HEK293 (cell line): ENCODE data around the gene DCC.

Experiments used
- CTCF ChIA-PET: fragments of 350-600 bp; formaldehyde crosslinking; extraction: SDS; loops from one replicate; lab custom pipeline; 2021; ENCODE audit warnings: antibody characterized with exemption; lab: Yijun Ruan, JAX
- POLR2A ChIA-PET: fragments of 300-600 bp; formaldehyde crosslinking; extraction: SDS; loops from one replicate; lab custom pipeline; 2020; ENCODE audit warnings: antibody characterized with exemption, inconsistent platforms; lab: Yijun Ruan, JAX
- H3K27ac ChIP-seq: fragments of 200-500 bp; sonication (Bioruptor generic); 2 replicates; pipeline ENCODE4 v1.5.1; 2014; ENCODE audit warnings: low read depth, low read length, control low read depth, inconsistent platforms; ENCODE audit errors: extremely low read depth
- H3K36me3 ChIP-seq, 2 experiments: fragments of 200-500 bp in 1 of 2; sonication (Bioruptor generic) in 1 of 2; 1 replicate in 1 of 2; 2 replicates in 1 of 2; pipeline ENCODE4 v1.5.1; 2014 to 2017; ENCODE audit warnings: inconsistent platforms in 2 of 2, low read length in 2 of 2; ENCODE audit not compliant: control insufficient read depth in 2 of 2, insufficient read depth in 1 of 2
- H3K4me1 ChIP-seq: fragments of 200-500 bp; sonication (Bioruptor generic); 2 replicates; pipeline ENCODE4 v1.5.1; 2014; ENCODE audit warnings: mild to moderate bottlenecking, low read length, inconsistent platforms; ENCODE audit not compliant: control insufficient read depth, insufficient read depth
- H3K4me3 ChIP-seq: 2 replicates; pipeline ENCODE4 v1.5.1; 2011; ENCODE audit warnings: low read depth, mild to moderate bottlenecking, control low read depth, low read length, moderate library complexity
- H3K9me3 ChIP-seq: fragments of 200-500 bp; sonication (Bioruptor generic); 2 replicates; pipeline ENCODE4 v1.5.1; 2014; ENCODE audit warnings: low read depth, low read length, inconsistent platforms; ENCODE audit not compliant: control insufficient read depth, insufficient read depth
- FEZF1 ChIP-seq: fragments of 450-650 bp; formaldehyde crosslinking; IDR thresholded peaks from 2 replicates; pipeline ENCODE4 v1.5.1; 2016; ENCODE audit warnings: missing biosample characterization, missing genetic modification characterization
- KLF1 ChIP-seq: fragments of 450-650 bp; formaldehyde crosslinking; IDR thresholded peaks from 2 replicates; pipeline ENCODE4 v1.5.1; 2016; ENCODE audit warnings: missing biosample characterization, missing genetic modification characterization
- KLF17 ChIP-seq: fragments of 450-650 bp; formaldehyde crosslinking; IDR thresholded peaks from 2 replicates; pipeline ENCODE4 v1.5.1; 2016; ENCODE audit warnings: missing biosample characterization, missing genetic modification characterization
- MEIS1 ChIP-seq: sonication (generic); formaldehyde crosslinking; IDR thresholded peaks from 2 replicates; pipeline ENCODE4 v1.8.1; 2022; ENCODE audit warnings: missing genetic modification reagents, mild to moderate bottlenecking, borderline replicate concordance
- SP2 ChIP-seq: fragments of 450-650 bp; formaldehyde crosslinking; IDR thresholded peaks from 2 replicates; pipeline ENCODE4 v1.5.1; 2016; ENCODE audit warnings: missing biosample characterization, missing genetic modification characterization
- TRIM28 ChIP-seq: IDR thresholded peaks from 2 replicates; pipeline ENCODE4 v1.6.1; 2011; ENCODE audit warnings: low read length, control low read depth, borderline replicate concordance
- ZBTB21 ChIP-seq: fragments of 450-650 bp; formaldehyde crosslinking; IDR thresholded peaks from 2 replicates; pipeline ENCODE4 v1.5.1; 2017; ENCODE audit warnings: missing biosample characterization, missing genetic modification characterization
- ZNF121 ChIP-seq: fragments of 450-650 bp; formaldehyde crosslinking; IDR thresholded peaks from 2 replicates; pipeline ENCODE4 v1.5.1; 2016; ENCODE audit warnings: missing biosample characterization, missing genetic modification characterization
- ZNF221 ChIP-seq: fragments of 450-650 bp; formaldehyde crosslinking; IDR thresholded peaks from 2 replicates; pipeline ENCODE4 v1.5.1; 2017; ENCODE audit warnings: missing biosample characterization, missing genetic modification characterization, borderline replicate concordance
- ZNF280D ChIP-seq: fragments of 450-650 bp; formaldehyde crosslinking; IDR thresholded peaks from 2 replicates; pipeline ENCODE4 v1.5.1; 2016; ENCODE audit warnings: missing biosample characterization, missing genetic modification characterization
- ZNF324 ChIP-seq: fragments of 450-650 bp; formaldehyde crosslinking; IDR thresholded peaks from 2 replicates; pipeline ENCODE4 v1.5.1; 2016; ENCODE audit warnings: missing biosample characterization, missing genetic modification characterization
- ZNF391 ChIP-seq: fragments of 450-650 bp; formaldehyde crosslinking; IDR thresholded peaks from 2 replicates; pipeline ENCODE4 v1.5.1; 2016; ENCODE audit warnings: low read depth, missing biosample characterization, missing genetic modification characterization, borderline replicate concordance
- ZNF423 ChIP-seq: fragments of 450-650 bp; formaldehyde crosslinking; IDR thresholded peaks from 2 replicates; pipeline ENCODE4 v1.5.1; 2016; ENCODE audit warnings: missing biosample characterization, missing genetic modification characterization
- ZNF473 ChIP-seq: fragments of 450-650 bp; formaldehyde crosslinking; IDR thresholded peaks from 2 replicates; pipeline ENCODE4 v1.5.1; 2017; ENCODE audit warnings: missing biosample characterization, missing genetic modification characterization
- ZNF530 ChIP-seq: fragments of 450-650 bp; formaldehyde crosslinking; IDR thresholded peaks from 2 replicates; pipeline ENCODE4 v1.5.1; 2016; ENCODE audit warnings: low read depth, missing biosample characterization, missing genetic modification characterization
- ZNF544 ChIP-seq: fragments of 450-650 bp; formaldehyde crosslinking; IDR thresholded peaks from 2 replicates; pipeline ENCODE4 v1.5.0; 2017; ENCODE audit warnings: missing biosample characterization, missing genetic modification characterization
- ZNF560 ChIP-seq: fragments of 450-650 bp; formaldehyde crosslinking; IDR thresholded peaks from 2 replicates; pipeline ENCODE4 v1.5.1; 2017; ENCODE audit warnings: missing biosample characterization, missing genetic modification characterization, borderline replicate concordance
- ZNF596 ChIP-seq: fragments of 450-650 bp; IDR thresholded peaks from 2 replicates; pipeline ENCODE4 v1.5.0; 2018; ENCODE audit warnings: missing biosample characterization, mild to moderate bottlenecking, missing genetic modification characterization, moderate library complexity
- ZNF623 ChIP-seq: fragments of 450-650 bp; formaldehyde crosslinking; IDR thresholded peaks from 2 replicates; pipeline ENCODE4 v1.5.1; 2016; ENCODE audit warnings: missing biosample characterization, missing genetic modification characterization
- ZNF654 ChIP-seq: fragments of 450-650 bp; formaldehyde crosslinking; IDR thresholded peaks from 2 replicates; pipeline ENCODE4 v1.5.1; 2016; ENCODE audit warnings: low read depth, missing biosample characterization, missing genetic modification characterization
- ZNF664 ChIP-seq: fragments of 450-650 bp; formaldehyde crosslinking; IDR thresholded peaks from 2 replicates; pipeline ENCODE4 v1.5.1; 2016; ENCODE audit warnings: missing biosample characterization, missing genetic modification characterization
- ZNF701 ChIP-seq: fragments of 450-650 bp; formaldehyde crosslinking; IDR thresholded peaks from 2 replicates; pipeline ENCODE4 v1.5.1; 2016; ENCODE audit warnings: missing biosample characterization, missing genetic modification characterization
- ZNF768 ChIP-seq: fragments of 450-650 bp; formaldehyde crosslinking; IDR thresholded peaks from 2 replicates; pipeline ENCODE4 v1.5.1; 2018; ENCODE audit warnings: missing biosample characterization, mild to moderate bottlenecking, missing genetic modification characterization
- ZSCAN30 ChIP-seq: fragments of 450-650 bp; IDR thresholded peaks from 2 replicates; pipeline ENCODE4 v1.5.1; 2018; ENCODE audit warnings: missing biosample characterization, mild to moderate bottlenecking, missing genetic modification characterization, moderate library complexity
- TF ChIP-seq, protein P1 (sequence below): fragments of 450-650 bp; IDR thresholded peaks from 2 replicates; pipeline ENCODE4 v1.5.1; 2018; ENCODE audit warnings: missing biosample characterization, missing genetic modification characterization
- TF ChIP-seq, protein P2 (sequence below): fragments of 450-650 bp; formaldehyde crosslinking; IDR thresholded peaks from 2 replicates; pipeline ENCODE4 v1.5.1; 2016; ENCODE audit warnings: missing biosample characterization, missing genetic modification characterization

DCC gene

DNA sequence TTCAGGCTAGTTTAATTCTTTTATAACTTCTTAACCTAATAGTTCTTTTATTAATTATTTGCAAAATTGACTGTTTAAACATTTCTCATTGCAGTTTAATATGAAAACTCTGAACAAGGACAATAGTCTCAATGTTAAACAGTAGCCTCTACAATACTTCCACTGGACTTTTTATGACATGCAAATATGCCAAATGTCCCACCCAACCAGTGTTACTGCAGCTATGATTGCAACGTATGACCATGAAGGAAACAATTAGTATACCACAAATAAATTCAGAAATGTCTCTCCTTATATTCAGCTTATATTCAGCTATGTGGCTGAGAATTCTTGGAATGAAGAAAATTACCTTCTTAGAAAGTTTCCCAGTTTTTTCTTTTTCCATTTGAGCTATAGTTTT lies 688.6 kb downstream of the DCC start:
- no peaks in the 10 kb centered on the region for H3K4me1 ChIP-seq
- no peak overlapping the region for H3K27ac ChIP-seq
- ChIA-PET POLR2A (no interaction called here), CTCF (interaction anchor here (0.6 kb wide), 1 partner anchor 56 kb away, joined by 4 read pairs; no protein-coding TSS in a partner anchor)
- TF ChIP-seq ZNF473 (tag by site-specific recombination) (no peak), ZSCAN30 (tag by site-specific recombination) (no peak)
- no peaks in the 10 kb centered on the region for H3K9me3 ChIP-seq
- H3K4me3 ChIP-seq: no peak overlapping the region
- no peaks in the 10 kb centered on the region for H3K36me3 ChIP-seq

GRCh38 chr18:53033128-53033527 lies 693.1 kb downstream of the DCC start:
- Histone ChIP-seq H3K27ac (no peak overlapping the region), H3K4me1 (no peaks in the 10 kb centered on the region), H3K9me3 (no peaks in the 10 kb centered on the region), H3K36me3 (no peaks in the 10 kb centered on the region), H3K4me3 (no peak overlapping the region)
- POLR2A ChIA-PET: no interaction called here
- no peak for TF ChIP-seq KLF17 (tag by site-specific recombination)
- TF ChIP-seq ZNF654 (tag by site-specific recombination): no peak
- TF ChIP-seq ZNF423: no peak
- no peak for TF ChIP-seq ZNF221
- no peak for TF ChIP-seq SP2 (tag by site-specific recombination)
- TF ChIP-seq ZNF701: no peak
- no peak for TF ChIP-seq ZNF121 (tag by site-specific recombination)
- no peak for TF ChIP-seq ZNF623 (tag by site-specific recombination)
- TF ChIP-seq FEZF1 (tag by site-specific recombination): no peak
- TF ChIP-seq ZNF768: no peak
- TF ChIP-seq, protein P1, sequence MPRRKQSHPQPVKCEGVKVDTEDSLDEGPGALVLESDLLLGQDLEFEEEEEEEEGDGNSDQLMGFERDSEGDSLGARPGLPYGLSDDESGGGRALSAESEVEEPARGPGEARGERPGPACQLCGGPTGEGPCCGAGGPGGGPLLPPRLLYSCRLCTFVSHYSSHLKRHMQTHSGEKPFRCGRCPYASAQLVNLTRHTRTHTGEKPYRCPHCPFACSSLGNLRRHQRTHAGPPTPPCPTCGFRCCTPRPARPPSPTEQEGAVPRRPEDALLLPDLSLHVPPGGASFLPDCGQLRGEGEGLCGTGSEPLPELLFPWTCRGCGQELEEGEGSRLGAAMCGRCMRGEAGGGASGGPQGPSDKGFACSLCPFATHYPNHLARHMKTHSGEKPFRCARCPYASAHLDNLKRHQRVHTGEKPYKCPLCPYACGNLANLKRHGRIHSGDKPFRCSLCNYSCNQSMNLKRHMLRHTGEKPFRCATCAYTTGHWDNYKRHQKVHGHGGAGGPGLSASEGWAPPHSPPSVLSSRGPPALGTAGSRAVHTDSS (tag by site-specific recombination): no peak
- TF ChIP-seq ZNF544 (tag by site-specific recombination): no peak
- no peak for TF ChIP-seq ZNF596 (tag by site-specific recombination)
- CTCF ChIA-PET: interaction anchor here (0.6 kb wide), 1 partner anchor 875 kb away, joined by 3 read pairs; no protein-coding TSS in a partner anchor

DNA sequence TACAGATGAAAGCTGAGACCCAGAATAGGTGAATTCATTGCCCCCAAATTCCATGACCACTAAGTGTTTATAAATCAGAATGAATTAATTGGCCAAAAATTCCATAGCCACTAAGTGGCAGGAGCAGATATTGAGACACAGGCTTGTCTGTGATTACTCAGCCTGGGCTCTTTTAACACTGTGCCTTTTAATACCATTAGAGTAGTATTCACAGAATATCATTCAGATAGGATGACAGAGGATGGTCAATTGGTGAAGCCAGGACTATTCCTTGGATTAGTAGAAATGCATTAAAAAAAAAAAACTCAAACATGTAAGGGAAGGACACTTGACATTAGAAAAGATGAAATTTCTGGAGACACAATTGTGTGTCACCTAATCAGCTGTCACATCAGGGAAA lies 698.6 kb downstream of the DCC start:
- Histone ChIP-seq H3K4me1 (no peaks in the 10 kb centered on the region), H3K9me3 (no peaks in the 10 kb centered on the region), H3K4me3 (no peak overlapping the region), H3K36me3 (no peaks in the 10 kb centered on the region), H3K27ac (no peak overlapping the region)
- no peak for TF ChIP-seq ZNF664
- no peak for TF ChIP-seq MEIS1 (CRISPR knock-in tag)
- TF ChIP-seq ZNF623 (tag by site-specific recombination): no peak
- no peak for TF ChIP-seq ZNF280D (tag by site-specific recombination)
- TF ChIP-seq ZBTB21: no peak
- no peak for TF ChIP-seq ZNF324 (tag by site-specific recombination)
- no peak for TF ChIP-seq ZNF560 (tag by site-specific recombination)
- TF ChIP-seq ZNF530 (tag by site-specific recombination): no peak
- TF ChIP-seq TRIM28: no peak
- TF ChIP-seq KLF1 (tag by site-specific recombination): no peak
- TF ChIP-seq ZNF391 (tag by site-specific recombination): no peak
- TF ChIP-seq, protein P2, sequence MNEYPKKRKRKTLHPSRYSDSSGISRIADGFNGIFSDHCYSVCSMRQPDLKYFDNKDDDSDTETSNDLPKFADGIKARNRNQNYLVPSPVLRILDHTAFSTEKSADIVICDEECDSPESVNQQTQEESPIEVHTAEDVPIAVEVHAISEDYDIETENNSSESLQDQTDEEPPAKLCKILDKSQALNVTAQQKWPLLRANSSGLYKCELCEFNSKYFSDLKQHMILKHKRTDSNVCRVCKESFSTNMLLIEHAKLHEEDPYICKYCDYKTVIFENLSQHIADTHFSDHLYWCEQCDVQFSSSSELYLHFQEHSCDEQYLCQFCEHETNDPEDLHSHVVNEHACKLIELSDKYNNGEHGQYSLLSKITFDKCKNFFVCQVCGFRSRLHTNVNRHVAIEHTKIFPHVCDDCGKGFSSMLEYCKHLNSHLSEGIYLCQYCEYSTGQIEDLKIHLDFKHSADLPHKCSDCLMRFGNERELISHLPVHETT (tag by site-specific recombination): no peak
- no peak for TF ChIP-seq ZNF701
- CTCF ChIA-PET: interaction anchor here (0.7 kb wide), 1 partner anchor 470 kb away, joined by 3 read pairs; no protein-coding TSS in a partner anchor
- POLR2A ChIA-PET: no interaction called here
